Pancreas (tissue), 10 donors: ENCODE results near the gene ZNF341. TPM values are rescaled to one million over a fixed set of nuclear protein-coding genes. Genes with fewer than 3 reads are reported as not detected.

Experiments used
- ATAC-seq, 4 donors: fragments of 200-7000 bp; cut with Tn5 transposase; one replicate each; pipeline versions ENCODE4 v1.8.0 to v1.9.1; 2020; ENCODE audit warnings: mild to moderate bottlenecking in 4 of 4, moderate library complexity in 4 of 4
- DNase-seq, 6 donors: peaks; one replicate each; pipeline ENCODE4 v3.0.0-alpha.2; 2020
- FAIRE-seq: peaks from 2 replicates; lab custom pipeline; 2012; peaks lifted over from hg19 to GRCh38; lab: Jason Lieb, UNC
- H3K27ac ChIP-seq, 4 donors: fragments of 200-600 bp; sonication (generic); 1 replicate in 3 of 4; 2 replicates in 1 of 4; pipeline versions ENCODE4 v1.5.0 to v1.8.0; 2020
- H3K27me3 ChIP-seq, 4 donors: fragments of 200-600 bp; one replicate each; pipeline ENCODE4 v1.8.0; 2021
- H3K36me3 ChIP-seq, 3 donors: fragments of 200-600 bp; sonication (generic) in 1 of 3; one replicate each; pipeline versions ENCODE4 v1.5.0 to v1.8.0; 2020 to 2021
- H3K4me1 ChIP-seq, 3 donors: fragments of 200-600 bp; one replicate each; pipeline ENCODE4 v1.8.0; 2021
- H3K4me3 ChIP-seq, 4 donors: fragments of 200-600 bp; sonication (generic) in 2 of 4; one replicate each; pipeline versions ENCODE4 v1.5.0 to v1.8.0; 2020 to 2021
- H3K9me3 ChIP-seq, 4 donors: fragments of 200-600 bp; one replicate each; pipeline ENCODE4 v1.8.0; 2021
- CTCF ChIP-seq, 4 donors: fragments of 200-600 bp; sonication (generic) in 3 of 4; IDR thresholded peaks; one replicate each; pipeline versions ENCODE4 v1.5.0 to v1.8.0; 2021; ENCODE audit warnings: antibody characterized with exemption in 4 of 4
- WGBS, 2 donors: extraction: QIAGEN DNeasy Blood & Tissue Kit; methylation state at CpG; one replicate each; pipeline ENCODE4 v1.1.7; 2013; 5-methylcytosine and 5-hydroxymethylcytosine counted together
- intact Hi-C, 3 donors: fragments of 100-400 bp; cut with DNase I; formaldehyde crosslinking; loops; one replicate each; pipeline versions ENCODE4 v1.11.1 to v1.14.2; 2022
- polyA plus RNA-seq, 2 donors: library from polyadenylated mRNA; stranded (reverse); fragments of 200-250 nt; gene quantifications; one replicate each; pipeline ENCODE4 v1.2.3, GENCODE V29; 2013
- total RNA-seq, 6 donors: library from RNA; stranded (reverse); fragmentation: NEBNext Ultra II Directional in 4 of 6; extraction: Animal tissue kit (Norgen Biotek cat#: 25700) in 4 of 6; gene quantifications; one replicate each; pipeline versions ENCODE4 v1.2.1 to v1.2.4, GENCODE V29; 2021 to 2023
- donor health status: healthy with polysubstance abuse.
- donor health status: DM: no; HTN: no; CAD: no; lungs with moderate emphysema.
- donor health status: DM: no; HTN: no; CAD: no.
- donor health status: control.
- donor health status: control.
- donor health status: Bipolar disorder and iron deficiency.
- donor health status: DM: yes; HTN: yes; CAD: no.
- donor health status: DM: no; HTN: no; CAD: no.
- donor health status: DM: no; HTN: no; CAD: no.
- donor health status: DM: yes; HTN: yes; CAD: no.

The ZNF341 gene
- total and polyA plus RNA-seq, 8 donors: 1.1 to 5.7 (median 1.6) TPM

GRCh38 chr20:33709905-33710541 is 21.8 kb upstream of the ZNF341 start:
- no peaks in the 10 kb centered on the region for H3K9me3 ChIP-seq
- no peak overlapping the region for H3K27ac ChIP-seq
- intact Hi-C loops: no loop called here
- no peak overlapping the region for H3K4me3 ChIP-seq
- H3K27me3 ChIP-seq: no peaks in the 10 kb centered on the region
- FAIRE-seq: no peak
- no peak for TF ChIP-seq CTCF (IDR thresholded peaks at IDR 0.05)
- H3K36me3 ChIP-seq: peaks cover 0 to 19% (median 4%) of the 10 kb centered on the region in 3 donors
- ATAC-seq: no peak
- no peaks in the 10 kb centered on the region for H3K4me1 ChIP-seq
- no peak for DNase-seq
- 85 to 89% methylated on average over 16 of the region's 16 CpGs for WGBS, 2 donors

GRCh38 chr20:33710681-33711445 is 20.9 kb upstream of the ZNF341 start:
- WGBS, 2 donors: 77 to 78% methylated on average over 14 of the region's 14 CpGs
- H3K27ac ChIP-seq: no peak overlapping the region
- no peak for FAIRE-seq
- H3K27me3 ChIP-seq: no peaks in the 10 kb centered on the region
- no peak for DNase-seq
- H3K4me3 ChIP-seq: no peak overlapping the region
- no peak for ATAC-seq
- intact Hi-C loops: no loop called here
- no peaks in the 10 kb centered on the region for H3K4me1 ChIP-seq
- TF ChIP-seq CTCF (IDR thresholded peaks at IDR 0.05): no peak
- peaks cover 0 to 19% (median 4%) of the 10 kb centered on the region in 3 donors for H3K36me3 ChIP-seq
- no peaks in the 10 kb centered on the region for H3K9me3 ChIP-seq

- intact Hi-C loops: no loop called here
- Histone ChIP-seq H3K9me3 (no peaks in the 10 kb centered on the region), H3K27me3 (no peaks in the 10 kb centered on the region), H3K27ac (no peak overlapping the region), H3K36me3 (peaks cover 0 to 19% (median 4%) of the 10 kb centered on the region in 3 donors), H3K4me3 (no peak overlapping the region), H3K4me1 (no peaks in the 10 kb centered on the region)
- ATAC-seq: no peak
- 60 to 92% methylated on average over 1 of the region's 1 CpG for WGBS, 2 donors
- FAIRE-seq: no peak
- TF ChIP-seq CTCF (IDR thresholded peaks at IDR 0.05): no peak
- DNase-seq: no peak
Observed at GRCh38 chr20:33711446-33711738, 20.4 kb upstream of the ZNF341 start.

- Histone ChIP-seq H3K27me3 (no peaks in the 10 kb centered on the region), H3K4me3 (no peak overlapping the region), H3K4me1 (peaks cover 0 to under 1% (median under 1%) of the 10 kb centered on the region in 3 donors), H3K27ac (no peak overlapping the region), H3K36me3 (peaks cover 0 to 19% (median 4%) of the 10 kb centered on the region in 3 donors), H3K9me3 (no peaks in the 10 kb centered on the region)
- ATAC-seq (no peak), DNase-seq (no peak), FAIRE-seq (no peak)
- WGBS, 2 donors: 89 to 90% methylated on average over 10 of the region's 10 CpGs
- intact Hi-C loops: no loop called here
- TF ChIP-seq CTCF (IDR thresholded peaks at IDR 0.05): no peak
Observed at GRCh38 chr20:33713865-33714367, 17.9 kb upstream of the ZNF341 start.

GRCh38 chr20:33716498-33716897 is 15.3 kb upstream of the ZNF341 start:
- Histone ChIP-seq H3K36me3 (peaks cover 0 to 15% (median 4%) of the 10 kb centered on the region in 3 donors), H3K4me1 (peaks cover 0 to 8% (median 5%) of the 10 kb centered on the region in 3 donors), H3K27me3 (no peaks in the 10 kb centered on the region), H3K27ac (no peak overlapping the region), H3K9me3 (no peaks in the 10 kb centered on the region), H3K4me3 (no peak overlapping the region)
- intact Hi-C loops: no loop called here
- 86 to 91% methylated on average over 2 of the region's 2 CpGs for WGBS, 2 donors
- ATAC-seq: no peak
- no peak for TF ChIP-seq CTCF (IDR thresholded peaks at IDR 0.05)
- no peak for DNase-seq
- FAIRE-seq: no peak
